Type B pancreatic cell (in vitro differentiated cells): ENCODE data around the gene MAG. TPM values are rescaled to one million over a fixed set of nuclear protein-coding genes. Genes with fewer than 3 reads are reported as not detected.
A peak's percentile ranks its signal among the peaks of the same experiment; 100 is the strongest.

ENCODE experiments used
- DNase-seq: peaks from one replicate; pipeline ENCODE4 v3.0.0; 2021; ENCODE audit warnings: mixed read lengths; ENCODE audit not compliant: unreplicated experiment; ENCODE audit errors: extremely low spot score
- H3K27ac Mint-ChIP-seq: 2 replicates; pipeline ENCODE4 v1.8.0; 2021; ENCODE audit warnings: mild to moderate bottlenecking, mixed read lengths
- H3K27me3 Mint-ChIP-seq: 2 replicates; pipeline ENCODE4 v1.8.0; 2021; ENCODE audit warnings: mixed read lengths
- H3K36me3 Mint-ChIP-seq: 2 replicates; pipeline ENCODE4 v1.8.0; 2021; ENCODE audit warnings: mixed read lengths
- H3K4me1 Mint-ChIP-seq: one replicate; pipeline ENCODE4 v1.8.0; 2021; ENCODE audit warnings: mixed read lengths; ENCODE audit not compliant: unreplicated experiment
- H3K4me3 Mint-ChIP-seq: 2 replicates; pipeline ENCODE4 v1.8.0; 2021; ENCODE audit warnings: mild to moderate bottlenecking, mixed read lengths
- H3K9me3 Mint-ChIP-seq: 2 replicates; pipeline ENCODE4 v1.8.0; 2021; ENCODE audit warnings: mixed read lengths
- total RNA-seq: library from RNA; stranded (reverse); gene quantifications from 2 replicates; pipeline ENCODE4 v1.2.1, GENCODE V29; 2021; ENCODE audit warnings: low replicate concordance
- TF ChIP-seq, protein P1 (sequence below): fragments of 200-600 bp; sonication (generic); conservative IDR thresholded peaks from 2 replicates; pipeline ENCODE4 v1.5.0; 2021; ENCODE audit warnings: antibody characterized with exemption, mild to moderate bottlenecking

Gene MAG
- total RNA-seq, 1 donor from 2014 or later = not detected

DNA sequence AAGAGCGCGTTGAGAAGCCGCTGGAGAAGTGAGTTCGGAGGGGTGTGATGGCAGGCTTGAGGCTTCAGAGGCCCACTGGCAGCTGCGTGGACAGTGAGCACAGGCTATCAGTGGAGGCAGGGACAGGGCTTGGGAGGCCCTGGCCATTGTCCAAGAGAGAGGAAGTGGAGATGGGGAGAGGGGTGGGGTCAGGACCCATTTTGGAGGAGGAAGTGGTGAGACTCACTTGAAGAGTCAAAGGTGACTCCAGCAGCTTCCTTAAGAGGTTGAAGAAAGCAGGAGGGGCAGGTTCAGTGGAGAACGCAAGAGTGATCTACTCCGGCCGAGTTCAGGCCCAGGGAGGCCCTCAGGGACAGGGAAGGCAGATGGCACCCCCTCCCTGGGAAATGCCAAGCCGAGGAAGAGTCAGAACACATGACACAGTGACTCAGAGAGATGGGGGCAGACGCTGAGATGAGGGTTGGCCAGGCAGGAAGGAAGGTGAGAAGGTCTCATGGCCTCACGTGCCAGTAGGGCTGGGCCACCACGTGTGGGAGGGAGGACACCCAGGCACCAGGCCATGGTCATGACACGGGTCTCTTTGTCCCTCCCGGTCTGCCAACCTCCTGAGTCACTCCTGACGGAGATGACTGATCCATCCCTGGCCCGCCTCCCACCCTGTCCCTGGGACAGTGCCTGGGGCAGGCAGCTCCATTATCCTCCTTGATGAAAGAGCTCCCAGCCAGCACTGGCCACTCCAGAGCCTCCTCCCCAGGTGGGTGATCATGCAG, 26.9 kb downstream of the MAG start:
- DNase-seq = no peak
- no peaks in the 10 kb centered on the region for H3K9me3 Mint-ChIP-seq
- H3K27me3 Mint-ChIP-seq = no peaks in the 10 kb centered on the region
- no peaks in the 10 kb centered on the region for H3K36me3 Mint-ChIP-seq
- peak overlapping the region; percentile 58 for H3K27ac Mint-ChIP-seq
- TF ChIP-seq, protein P1, sequence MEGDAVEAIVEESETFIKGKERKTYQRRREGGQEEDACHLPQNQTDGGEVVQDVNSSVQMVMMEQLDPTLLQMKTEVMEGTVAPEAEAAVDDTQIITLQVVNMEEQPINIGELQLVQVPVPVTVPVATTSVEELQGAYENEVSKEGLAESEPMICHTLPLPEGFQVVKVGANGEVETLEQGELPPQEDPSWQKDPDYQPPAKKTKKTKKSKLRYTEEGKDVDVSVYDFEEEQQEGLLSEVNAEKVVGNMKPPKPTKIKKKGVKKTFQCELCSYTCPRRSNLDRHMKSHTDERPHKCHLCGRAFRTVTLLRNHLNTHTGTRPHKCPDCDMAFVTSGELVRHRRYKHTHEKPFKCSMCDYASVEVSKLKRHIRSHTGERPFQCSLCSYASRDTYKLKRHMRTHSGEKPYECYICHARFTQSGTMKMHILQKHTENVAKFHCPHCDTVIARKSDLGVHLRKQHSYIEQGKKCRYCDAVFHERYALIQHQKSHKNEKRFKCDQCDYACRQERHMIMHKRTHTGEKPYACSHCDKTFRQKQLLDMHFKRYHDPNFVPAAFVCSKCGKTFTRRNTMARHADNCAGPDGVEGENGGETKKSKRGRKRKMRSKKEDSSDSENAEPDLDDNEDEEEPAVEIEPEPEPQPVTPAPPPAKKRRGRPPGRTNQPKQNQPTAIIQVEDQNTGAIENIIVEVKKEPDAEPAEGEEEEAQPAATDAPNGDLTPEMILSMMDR = no peak
- peaks cover 10% of the 10 kb centered on the region for H3K4me1 Mint-ChIP-seq
- H3K4me3 Mint-ChIP-seq = no peak overlapping the region

DNA sequence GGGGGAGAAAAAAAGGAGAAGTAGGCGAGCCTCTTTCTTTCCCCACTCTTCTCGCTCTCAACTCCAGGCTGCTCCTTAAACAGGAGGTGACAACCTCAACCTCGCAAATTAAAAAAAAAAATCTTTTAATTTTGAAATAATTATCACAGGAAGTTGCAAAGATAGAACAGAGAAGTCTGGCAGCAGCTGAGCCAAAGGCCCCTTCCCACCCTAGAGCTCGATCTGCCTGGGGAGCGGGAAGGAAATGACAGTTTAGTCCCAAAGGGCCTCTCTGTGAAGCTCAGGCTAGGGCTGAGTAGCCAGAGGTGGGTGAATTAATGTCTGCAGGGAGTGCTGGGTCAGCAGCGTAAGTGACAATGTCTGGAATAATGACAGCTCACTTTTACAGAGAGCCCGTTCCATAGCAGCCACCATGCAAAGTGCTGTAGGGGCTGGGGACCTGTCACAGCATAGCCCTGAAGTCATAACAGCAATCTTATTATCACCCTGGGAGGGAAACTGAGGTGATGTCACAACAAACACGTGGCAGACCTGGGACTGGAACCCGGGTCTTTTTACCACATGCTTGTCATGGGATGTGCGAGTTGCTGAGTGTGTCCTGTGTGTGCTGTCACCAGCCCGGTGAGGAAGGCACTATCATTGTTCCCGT, 28.2 kb downstream of the MAG start:
- no peaks in the 10 kb centered on the region for H3K27me3 Mint-ChIP-seq
- no peaks in the 10 kb centered on the region for H3K36me3 Mint-ChIP-seq
- peaks cover 10% of the 10 kb centered on the region for H3K4me1 Mint-ChIP-seq
- H3K27ac Mint-ChIP-seq = no peak overlapping the region
- DNase-seq = no peak
- TF ChIP-seq, protein P1 = no peak
- H3K9me3 Mint-ChIP-seq = no peaks in the 10 kb centered on the region
- no peak overlapping the region for H3K4me3 Mint-ChIP-seq

DNA sequence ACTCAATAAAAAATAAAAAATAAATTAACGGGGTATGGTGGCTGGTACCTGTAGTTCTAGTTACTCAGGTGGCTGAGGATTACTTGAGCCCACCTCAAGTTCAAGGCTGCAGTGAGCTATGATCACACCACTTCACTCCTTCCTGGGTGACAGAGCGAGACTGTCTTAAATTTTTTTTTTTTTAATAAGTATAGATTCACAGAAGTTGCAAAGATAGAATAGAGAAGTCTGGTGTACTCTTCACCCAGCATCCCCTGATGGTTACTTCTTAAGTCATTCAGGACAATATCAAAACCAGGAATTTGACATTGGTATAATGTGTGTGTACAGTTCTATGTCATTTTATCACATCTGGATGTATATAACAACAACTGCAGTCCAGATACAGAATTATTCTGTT, 29.3 kb downstream of the MAG start:
- Mint-ChIP-seq H3K27me3 (no peaks in the 10 kb centered on the region), H3K9me3 (no peaks in the 10 kb centered on the region), H3K4me1 (peaks cover 10% of the 10 kb centered on the region), H3K36me3 (no peaks in the 10 kb centered on the region), H3K4me3 (no peak overlapping the region), H3K27ac (no peak overlapping the region)
- TF ChIP-seq, protein P1 = no peak
- no peak for DNase-seq

DNA sequence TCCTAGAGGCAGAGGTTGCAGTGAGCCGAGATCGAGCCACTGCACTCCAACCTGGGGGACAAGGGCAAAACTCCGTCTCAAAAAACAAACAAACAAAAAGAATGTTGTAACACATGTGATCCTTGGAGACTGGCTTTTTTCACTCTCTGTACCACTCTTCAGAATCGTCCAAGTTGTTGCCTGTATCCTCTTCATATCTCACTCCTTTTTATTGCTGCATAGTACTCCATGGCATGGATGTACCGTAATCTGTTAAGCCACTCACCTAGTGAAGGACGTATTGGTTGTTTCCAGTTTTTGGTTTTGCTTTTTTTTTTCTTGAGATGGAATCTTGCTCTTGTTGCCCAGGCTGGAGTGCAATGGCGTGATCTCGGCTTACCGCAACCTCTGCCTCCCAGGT, 30.1 kb downstream of the MAG start:
- H3K4me1 Mint-ChIP-seq = peaks cover 10% of the 10 kb centered on the region
- no peaks in the 10 kb centered on the region for H3K36me3 Mint-ChIP-seq
- H3K27ac Mint-ChIP-seq = no peak overlapping the region
- H3K27me3 Mint-ChIP-seq = no peaks in the 10 kb centered on the region
- no peak for DNase-seq
- H3K4me3 Mint-ChIP-seq = no peak overlapping the region
- TF ChIP-seq, protein P1 = no peak
- no peaks in the 10 kb centered on the region for H3K9me3 Mint-ChIP-seq

DNA sequence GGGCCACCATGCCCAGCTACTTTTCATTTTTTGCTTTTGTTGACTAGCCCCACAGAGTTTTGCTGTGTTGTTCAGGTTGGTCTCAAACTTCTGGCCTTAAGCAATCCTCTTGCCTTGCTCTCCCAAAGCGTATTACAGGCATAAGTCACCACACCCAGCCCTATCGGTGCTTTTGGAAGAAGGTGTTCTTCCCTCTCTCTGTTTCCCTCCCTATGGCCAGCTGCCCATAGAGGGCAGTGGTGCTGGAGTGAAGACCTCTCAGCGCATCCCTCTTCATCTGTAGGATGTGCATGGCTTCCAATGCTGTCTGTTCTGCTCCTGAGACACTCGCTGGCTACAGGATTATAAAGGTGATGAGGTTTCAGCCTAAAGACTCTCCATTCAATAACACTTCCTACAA, 35.7 kb downstream of the MAG start:
- TF ChIP-seq, protein P1 = peak; percentile 36
- DNase-seq = no peak
- no peaks in the 10 kb centered on the region for H3K4me1 Mint-ChIP-seq
- no peak overlapping the region for H3K4me3 Mint-ChIP-seq
- H3K9me3 Mint-ChIP-seq = no peaks in the 10 kb centered on the region
- H3K36me3 Mint-ChIP-seq = no peaks in the 10 kb centered on the region
- H3K27ac Mint-ChIP-seq = no peak overlapping the region
- H3K27me3 Mint-ChIP-seq = no peaks in the 10 kb centered on the region
